ENCODE data around the gene FOLR2.

The FOLR2 gene

GRCh38 chr11:72229925-72230763 is 13.6 kb downstream of the FOLR2 start:
- DNase-seq (ENCODE audit: low read depth in 1 of 2, low spot score in 1 of 2): no peak

GRCh38 chr11:72230764-72231365 is 14.3 kb downstream of the FOLR2 start:
- DNase-seq (ENCODE audit: low read depth in 1 of 2, low spot score in 1 of 2): no peak

- no peak for DNase-seq (ENCODE audit: low read depth in 1 of 2, low spot score in 1 of 2)
Observed at GRCh38 chr11:72231396-72232259, 15.0 kb downstream of the FOLR2 start.

- DNase-seq (ENCODE audit: low read depth in 1 of 2, low spot score in 1 of 2): no peak
Observed at GRCh38 chr11:72232260-72233055, 15.9 kb downstream of the FOLR2 start.

GRCh38 chr11:72233056-72233772 is 16.6 kb downstream of the FOLR2 start:
- no peak for DNase-seq (ENCODE audit: low read depth in 1 of 2, low spot score in 1 of 2)

- DNase-seq (ENCODE audit: low read depth in 1 of 2, low spot score in 1 of 2): no peak
Observed at GRCh38 chr11:72233773-72234513, 17.3 kb downstream of the FOLR2 start.

GRCh38 chr11:72234514-72234830 is 17.9 kb downstream of the FOLR2 start:
- no peak for DNase-seq (ENCODE audit: low read depth in 1 of 2, low spot score in 1 of 2)

GRCh38 chr11:72234920-72235319 is 18.3 kb downstream of the FOLR2 start:
- DNase-seq (ENCODE audit: low read depth in 1 of 2, low spot score in 1 of 2): no peak

- no peak for DNase-seq (ENCODE audit: low read depth in 1 of 2, low spot score in 1 of 2)
Observed at GRCh38 chr11:72235351-72236057, 18.9 kb downstream of the FOLR2 start.

- no peak for DNase-seq (ENCODE audit: low read depth in 1 of 2, low spot score in 1 of 2)
Observed at GRCh38 chr11:72236083-72236697, 19.6 kb downstream of the FOLR2 start.

GRCh38 chr11:72236774-72237111 is 20.1 kb downstream of the FOLR2 start:
- no peak for DNase-seq (ENCODE audit: low read depth in 1 of 2, low spot score in 1 of 2)

- no peak for DNase-seq (ENCODE audit: low read depth in 1 of 2, low spot score in 1 of 2)
Observed at GRCh38 chr11:72237112-72237931, 20.7 kb downstream of the FOLR2 start.

- no peak for DNase-seq (ENCODE audit: low read depth in 1 of 2, low spot score in 1 of 2)
Observed at GRCh38 chr11:72238040-72238450, 21.5 kb downstream of the FOLR2 start.

- no peak for DNase-seq (ENCODE audit: low read depth in 1 of 2, low spot score in 1 of 2)
Observed at GRCh38 chr11:72238492-72239312, 22.1 kb downstream of the FOLR2 start.

GRCh38 chr11:72239313-72239848 is 22.8 kb downstream of the FOLR2 start:
- no peak for DNase-seq (ENCODE audit: low read depth in 1 of 2, low spot score in 1 of 2)

- DNase-seq (ENCODE audit: low read depth in 1 of 2, low spot score in 1 of 2): no peak
Observed at GRCh38 chr11:72239849-72240460, 23.4 kb downstream of the FOLR2 start.

Data from stimulated activated CD4-positive, alpha-beta T cell treated with anti-CD3 and anti-CD28 coated beads, Interleukin-15, amount 100 ng/mL, for 1 hour (primary cell).